Astrocyte of the spinal cord (primary cell): ENCODE results near the gene BSN.

Experiments
- DNase-seq: peaks from one replicate; pipeline ENCODE4 v3.0.0; 2011; ENCODE audit warnings: low read depth, low spot score
- H3K4me3 ChIP-seq: 2 replicates; pipeline ENCODE4 v1.5.1; 2011; ENCODE audit warnings: low read depth, mild to moderate bottlenecking, low read length, moderate library complexity
- in situ Hi-C: cut with HindIII; loops from 2 replicates; pipeline ENCODE4 v1.10.0; 2017; ENCODE audit warnings: low sequenced_read_pairs
- TF ChIP-seq, protein P1 (sequence below): IDR thresholded peaks from 2 replicates; pipeline ENCODE4 v1.5.1; 2012; ENCODE audit warnings: low read depth, mild to moderate bottlenecking, low read length, inconsistent platforms

Gene BSN

DNA sequence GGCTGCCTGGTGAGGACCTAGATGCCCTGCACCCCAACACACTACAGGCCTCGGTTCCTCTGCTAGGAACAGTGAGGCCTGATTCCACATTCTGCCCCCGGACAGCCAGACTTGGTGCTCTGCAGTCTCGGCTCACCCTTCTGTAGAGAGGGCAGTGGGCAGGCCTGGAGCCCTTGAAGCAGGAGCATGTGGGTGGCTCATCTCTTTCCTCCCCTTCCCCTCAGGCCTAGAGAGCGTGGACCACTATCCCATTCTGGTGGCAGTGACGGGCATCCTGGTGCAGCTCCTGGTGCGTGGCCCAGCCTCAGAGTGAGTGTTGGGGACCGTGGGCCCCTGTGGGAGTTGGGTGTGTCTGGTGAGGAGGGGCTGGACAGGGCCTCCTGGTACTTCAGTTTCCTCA is 161.9 kb downstream of the BSN start:
- no peak for DNase-seq
- TF ChIP-seq, protein P1, sequence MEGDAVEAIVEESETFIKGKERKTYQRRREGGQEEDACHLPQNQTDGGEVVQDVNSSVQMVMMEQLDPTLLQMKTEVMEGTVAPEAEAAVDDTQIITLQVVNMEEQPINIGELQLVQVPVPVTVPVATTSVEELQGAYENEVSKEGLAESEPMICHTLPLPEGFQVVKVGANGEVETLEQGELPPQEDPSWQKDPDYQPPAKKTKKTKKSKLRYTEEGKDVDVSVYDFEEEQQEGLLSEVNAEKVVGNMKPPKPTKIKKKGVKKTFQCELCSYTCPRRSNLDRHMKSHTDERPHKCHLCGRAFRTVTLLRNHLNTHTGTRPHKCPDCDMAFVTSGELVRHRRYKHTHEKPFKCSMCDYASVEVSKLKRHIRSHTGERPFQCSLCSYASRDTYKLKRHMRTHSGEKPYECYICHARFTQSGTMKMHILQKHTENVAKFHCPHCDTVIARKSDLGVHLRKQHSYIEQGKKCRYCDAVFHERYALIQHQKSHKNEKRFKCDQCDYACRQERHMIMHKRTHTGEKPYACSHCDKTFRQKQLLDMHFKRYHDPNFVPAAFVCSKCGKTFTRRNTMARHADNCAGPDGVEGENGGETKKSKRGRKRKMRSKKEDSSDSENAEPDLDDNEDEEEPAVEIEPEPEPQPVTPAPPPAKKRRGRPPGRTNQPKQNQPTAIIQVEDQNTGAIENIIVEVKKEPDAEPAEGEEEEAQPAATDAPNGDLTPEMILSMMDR, result no peak
- in situ Hi-C loops, result no loop called here
- no peak overlapping the region for H3K4me3 ChIP-seq

DNA sequence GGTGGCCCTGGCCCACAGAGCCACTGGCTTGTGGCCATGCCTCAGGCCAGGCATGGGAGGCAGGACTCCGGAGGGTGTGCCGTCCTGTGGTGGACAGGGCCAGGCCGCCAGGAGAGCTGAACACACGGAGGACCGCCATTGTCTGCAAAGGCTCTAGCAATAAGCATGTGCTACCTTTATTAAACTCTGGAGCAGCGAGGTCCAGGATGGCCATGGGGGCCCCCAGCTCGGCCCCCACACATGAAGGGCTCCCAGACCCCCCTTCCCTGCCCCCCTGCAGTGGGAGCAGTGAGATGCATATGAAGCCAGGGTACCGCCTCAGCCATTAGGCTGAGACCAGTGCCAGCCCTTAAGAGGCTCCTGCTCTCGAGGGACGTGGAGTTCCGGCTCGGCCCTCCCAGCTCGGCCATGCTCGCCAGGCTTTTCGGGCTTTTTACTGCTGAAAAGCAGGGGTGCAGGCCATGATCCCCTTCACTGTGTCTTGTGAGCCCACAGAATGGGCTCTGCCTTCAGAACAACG is 162.5 kb downstream of the BSN start:
- H3K4me3 ChIP-seq, result no peak overlapping the region
- no peak for DNase-seq
- TF ChIP-seq, protein P1, result no peak
- in situ Hi-C loops, result no loop called here

DNA sequence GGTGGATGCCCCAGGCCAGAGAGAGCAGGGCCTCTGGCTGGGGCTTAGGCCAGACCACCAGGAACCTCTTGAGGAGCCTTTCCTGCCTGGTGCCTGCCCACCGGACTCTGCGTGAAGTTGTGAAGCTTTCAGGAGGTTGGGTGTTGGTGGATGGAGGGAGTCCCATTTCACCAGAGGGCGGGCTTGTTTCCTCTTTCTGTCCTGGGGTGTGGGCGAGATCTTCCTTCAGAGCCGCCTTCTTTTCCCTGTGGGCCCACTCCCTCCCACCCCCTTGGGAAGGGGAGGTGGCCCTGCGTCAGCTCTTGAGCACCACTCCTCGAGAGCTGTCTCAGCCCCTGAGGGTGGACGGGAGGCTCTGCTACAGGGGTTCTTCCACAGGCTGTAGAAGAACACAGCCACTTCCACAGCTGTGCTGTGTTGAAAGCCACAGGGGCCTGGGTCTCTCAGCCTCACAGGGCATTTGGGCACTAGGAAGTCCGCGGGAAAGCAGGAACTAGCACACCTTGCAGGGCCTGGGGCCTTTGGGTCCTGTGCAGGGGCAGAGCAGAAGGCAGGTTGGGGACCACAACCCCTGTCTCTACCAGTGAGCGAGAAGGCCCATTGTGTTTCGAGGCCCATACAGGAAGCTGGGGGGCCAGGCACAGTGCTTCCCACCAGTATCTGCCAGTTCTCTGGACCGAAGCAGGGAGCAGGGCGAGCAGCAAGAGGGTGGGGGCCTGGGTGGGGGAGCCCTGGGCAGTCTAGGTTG is 163.1 kb downstream of the BSN start:
- in situ Hi-C loops, result no loop called here
- TF ChIP-seq, protein P1, result no peak
- no peak overlapping the region for H3K4me3 ChIP-seq
- DNase-seq, result no peak

DNA sequence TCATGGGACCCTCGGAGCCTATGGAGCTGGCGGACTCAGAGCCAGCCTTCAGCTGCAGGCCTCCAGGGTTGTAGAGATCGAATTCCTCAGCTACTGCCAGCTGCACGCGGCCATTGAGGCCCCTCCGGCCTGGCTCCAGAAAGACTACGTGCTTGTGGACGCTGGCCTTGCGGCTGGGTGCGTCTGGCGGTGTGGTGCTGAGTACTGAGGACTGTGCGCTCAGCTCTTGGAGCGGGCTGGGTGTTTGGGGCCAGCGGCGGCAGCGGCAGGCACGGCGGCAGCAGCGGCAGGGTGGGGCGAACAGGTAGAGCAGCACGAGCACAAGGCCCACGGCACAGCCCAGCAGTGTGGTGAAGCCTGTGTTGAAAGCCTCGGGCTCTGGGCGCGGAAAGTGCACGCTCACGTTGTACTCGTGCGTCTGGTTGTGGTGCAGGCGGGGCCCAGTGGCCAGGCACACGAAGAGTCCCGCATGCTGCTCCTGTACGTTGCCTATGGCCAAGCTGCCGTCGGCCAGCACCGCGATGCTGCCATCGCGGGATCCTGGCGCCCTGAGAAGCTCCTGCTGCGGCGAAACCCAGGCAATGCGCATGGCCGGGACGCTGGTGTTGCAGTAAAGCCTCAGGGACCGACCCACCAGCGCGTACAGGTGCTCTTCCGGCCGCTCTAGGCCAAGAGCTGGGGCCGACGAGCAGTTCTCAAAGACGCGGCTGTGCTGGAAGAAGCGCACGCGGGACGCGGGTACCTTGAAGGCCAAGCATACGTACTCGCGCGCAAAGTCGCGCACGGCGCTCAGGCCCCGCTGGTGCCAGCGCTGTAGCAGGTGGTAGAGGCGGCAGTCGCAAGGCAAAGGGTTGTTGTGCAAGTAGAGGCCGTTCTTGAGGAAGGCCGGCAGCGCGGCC is 163.9 kb downstream of the BSN start:
- TF ChIP-seq, protein P1, result no peak
- H3K4me3 ChIP-seq, result no peak overlapping the region
- in situ Hi-C loops, result no loop called here
- DNase-seq, result no peak

DNA sequence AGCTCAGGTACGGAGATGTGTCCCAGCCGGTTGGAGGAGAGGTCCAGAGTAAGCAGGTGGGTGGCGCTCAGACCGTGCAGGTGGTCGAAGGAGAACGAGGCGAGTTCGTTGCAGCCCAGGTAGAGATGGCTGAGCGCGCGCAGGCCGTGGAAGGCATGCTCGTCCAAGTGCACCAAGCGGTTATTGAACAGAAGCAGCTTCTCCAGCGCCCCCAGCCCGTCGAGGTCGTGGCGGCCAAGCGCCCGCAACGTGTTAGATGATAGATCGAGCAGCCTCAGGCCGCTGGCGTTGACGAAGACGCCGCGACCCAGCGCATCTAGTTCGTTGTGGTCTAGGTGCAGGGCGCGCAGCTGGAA is 164.6 kb downstream of the BSN start:
- peak overlapping the region; percentile 46 for H3K4me3 ChIP-seq
- in situ Hi-C loops, result no loop called here
- peak; percentile 23 for DNase-seq
- TF ChIP-seq, protein P1, result no peak

DNA sequence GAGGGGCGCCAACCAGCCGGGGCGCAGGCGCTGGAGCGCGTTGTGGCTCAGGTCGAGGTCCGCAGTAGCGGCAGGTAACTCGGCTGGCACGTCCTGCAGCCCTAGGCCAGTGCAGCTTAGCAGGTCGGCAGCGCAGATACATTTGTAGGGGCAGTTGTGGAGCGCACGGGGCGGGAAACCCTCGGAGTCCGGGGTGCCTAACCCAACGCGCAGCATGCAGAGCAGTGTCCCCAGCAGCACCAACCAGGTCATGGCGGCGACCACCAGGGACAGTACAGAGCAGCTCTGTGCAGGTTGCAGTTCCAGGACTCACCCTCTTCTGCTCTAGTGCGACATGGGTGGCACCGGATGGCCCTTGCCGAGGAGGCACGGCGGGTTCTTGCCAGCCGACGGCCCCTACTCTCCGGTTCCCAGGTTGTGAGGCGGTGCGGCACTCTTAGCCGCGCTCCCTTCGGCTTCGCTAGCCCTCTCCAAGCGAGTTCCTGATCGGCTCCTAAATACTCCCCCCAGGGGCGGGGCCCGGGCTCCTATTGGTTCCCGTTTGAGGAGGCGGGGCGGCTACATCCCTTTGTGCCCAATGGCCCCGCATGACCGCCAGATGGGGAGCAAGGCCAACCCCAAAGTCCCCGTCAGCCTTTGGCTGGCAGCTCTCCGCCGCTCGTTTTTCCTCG is 165.1 kb downstream of the BSN start, which contains the start of gene AMIGO3:
Gene AMIGO3, minus strand, starts transcription at position 471 of the 671 bp plus-strand sequence. Its CDS starts 219 bp downstream, at position 252.
- in situ Hi-C loops, result no loop called here
- peak; percentile 94 for DNase-seq
- peak within 1 kb of the TSS; percentile 46 for H3K4me3 ChIP-seq
- TF ChIP-seq, protein P1, result peak; percentile 40
